ENCODE data around the gene ZNF646. TPM values are rescaled to one million over a fixed set of nuclear protein-coding genes. Genes with fewer than 3 reads are reported as not detected.
"Not testable (repeated sequence)": the region's sequence is repeated elsewhere in the genome, so short reads cannot be mapped to it uniquely, and the experiment has no call there.

ZNF646 gene
- total RNA-seq, 1 donor from 2014 or later = 16.0 TPM

- DNase-seq = no peak
Observed at GRCh38 chr16:31083981-31084380, 9.8 kb downstream of the ZNF646 start.

DNA sequence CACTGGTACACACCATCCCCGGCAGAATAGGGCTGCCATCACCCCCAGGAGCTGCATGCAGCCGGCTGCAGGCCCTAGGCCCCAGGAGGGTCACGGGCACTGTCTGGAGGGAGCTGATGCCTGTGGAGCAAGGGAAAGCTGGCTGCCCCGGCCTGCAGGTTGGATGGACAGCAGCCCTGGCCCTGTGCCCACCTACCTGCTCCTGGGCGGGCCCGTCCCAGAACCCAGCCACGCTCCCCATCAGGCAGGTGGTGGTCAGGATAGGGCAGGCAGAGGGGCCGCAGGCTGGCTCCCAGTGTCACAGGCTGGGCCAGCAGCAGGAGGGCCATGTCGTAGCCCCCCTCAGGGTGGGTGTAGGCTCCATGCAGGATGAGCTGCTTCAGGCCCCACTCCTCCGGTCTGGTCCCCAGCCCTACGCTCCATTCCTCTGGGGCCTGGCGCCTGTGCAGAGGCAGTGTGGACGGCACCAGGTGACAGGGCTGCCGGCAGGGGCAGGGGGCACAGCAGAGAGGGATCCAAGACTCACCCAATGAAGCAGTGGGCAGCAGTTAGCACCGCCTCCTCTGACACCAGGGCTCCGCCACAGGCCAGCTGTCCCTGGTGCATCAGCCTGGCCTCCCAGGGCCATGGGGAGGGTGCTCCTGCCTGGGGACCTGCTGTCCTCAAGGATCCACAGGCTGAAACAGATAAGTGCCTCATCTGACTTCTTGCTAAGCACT lies 10.5 kb downstream of the ZNF646 start:
- no peak for DNase-seq

- DNase-seq = no peak
Observed at GRCh38 chr16:31085411-31085810, 11.2 kb downstream of the ZNF646 start.

GRCh38 chr16:31085873-31086628 lies 11.8 kb downstream of the ZNF646 start:
- no peak for DNase-seq

- DNase-seq = no peak
Observed at GRCh38 chr16:31086629-31086906, 12.3 kb downstream of the ZNF646 start.

- DNase-seq = no peak
Observed at GRCh38 chr16:31087481-31087880, 13.3 kb downstream of the ZNF646 start.

- no peak for DNase-seq
Observed at GRCh38 chr16:31087971-31088370, 13.7 kb downstream of the ZNF646 start.

DNA sequence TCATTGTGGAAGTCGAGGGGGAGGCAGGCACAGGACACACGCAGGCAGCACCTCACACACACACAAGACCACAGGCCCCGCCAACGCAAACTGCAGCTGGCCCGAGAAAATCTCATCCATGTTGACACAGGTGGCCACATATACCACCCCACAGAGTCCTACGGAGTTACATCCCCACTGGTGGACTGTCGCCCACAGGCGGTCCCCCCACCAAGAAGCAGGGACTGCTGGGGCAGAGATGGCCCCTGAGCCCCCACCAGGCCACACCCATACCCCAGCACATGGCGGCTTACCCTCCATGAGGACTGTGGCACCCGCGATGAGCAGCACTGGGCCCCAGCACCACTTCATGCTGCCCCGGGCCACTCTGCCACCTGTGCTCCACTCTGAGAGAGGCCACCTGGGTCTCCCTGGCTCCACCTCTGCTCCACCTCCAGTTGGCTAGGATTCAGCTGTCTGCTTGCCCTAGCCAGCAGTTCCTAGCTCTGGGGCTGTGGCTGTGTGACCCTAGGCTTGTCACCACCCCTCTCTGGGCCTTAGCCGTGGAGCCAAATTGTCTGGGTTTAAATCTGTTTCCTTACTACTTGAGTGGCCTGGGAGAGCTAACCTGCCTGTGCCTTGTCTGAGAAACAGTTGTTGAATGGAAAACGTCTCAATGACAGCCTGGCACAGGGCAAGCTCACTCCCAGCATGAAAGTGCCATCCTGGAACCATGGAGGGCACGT lies 14.4 kb downstream of the ZNF646 start, which contains the start of gene PRSS53:
Gene PRSS53 (minus strand): TSS at position 485 of the 725 bp plus-strand sequence. CDS start 134 bp downstream, at position 351.
- DNase-seq = no peak

GRCh38 chr16:31089199-31089598 lies 15.0 kb downstream of the ZNF646 start:
- DNase-seq = no peak

DNA sequence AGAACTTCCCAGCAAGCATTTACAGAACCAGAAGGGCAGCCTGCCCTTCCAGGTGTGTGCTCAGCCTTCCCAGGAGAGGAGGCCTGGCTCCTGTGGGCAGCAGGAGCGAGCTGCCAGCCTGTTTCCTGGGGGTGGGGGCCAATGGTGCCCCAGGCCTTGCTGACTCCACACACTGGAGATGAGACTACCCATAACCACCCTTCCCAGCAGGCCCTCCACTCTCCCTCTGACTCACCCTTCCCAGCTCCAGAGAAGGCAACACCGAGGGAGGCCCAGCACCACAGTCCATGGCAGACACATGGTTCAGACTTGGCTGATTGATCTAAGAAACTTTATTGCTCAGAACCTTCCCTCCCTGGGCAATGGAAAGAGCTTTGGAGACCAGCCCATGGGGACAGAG lies 16.3 kb downstream of the ZNF646 start:
- no peak for DNase-seq

DNA sequence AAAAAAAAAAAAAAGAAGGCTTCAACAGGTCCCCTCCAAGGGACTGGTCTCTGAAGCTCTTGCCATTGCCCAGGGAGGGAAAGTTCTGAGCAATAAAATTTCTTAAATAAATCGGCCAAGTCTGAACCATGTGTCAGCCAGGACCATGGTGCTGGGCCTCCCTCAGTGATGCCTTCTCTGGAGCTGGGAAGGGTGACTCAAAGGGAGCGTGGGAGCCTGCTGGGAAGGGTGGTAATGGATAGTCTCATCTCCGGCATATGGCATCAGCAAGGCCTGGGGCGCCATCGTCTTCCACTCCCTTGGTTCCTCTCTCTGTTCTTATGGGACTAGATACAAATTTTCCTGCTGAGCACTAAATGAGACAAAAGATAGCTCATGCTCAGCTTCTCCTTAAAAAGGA lies 18.1 kb downstream of the ZNF646 start:
- no peak for DNase-seq

- no peak for DNase-seq
Observed at GRCh38 chr16:31093132-31093703, 19.0 kb downstream of the ZNF646 start.

DNA sequence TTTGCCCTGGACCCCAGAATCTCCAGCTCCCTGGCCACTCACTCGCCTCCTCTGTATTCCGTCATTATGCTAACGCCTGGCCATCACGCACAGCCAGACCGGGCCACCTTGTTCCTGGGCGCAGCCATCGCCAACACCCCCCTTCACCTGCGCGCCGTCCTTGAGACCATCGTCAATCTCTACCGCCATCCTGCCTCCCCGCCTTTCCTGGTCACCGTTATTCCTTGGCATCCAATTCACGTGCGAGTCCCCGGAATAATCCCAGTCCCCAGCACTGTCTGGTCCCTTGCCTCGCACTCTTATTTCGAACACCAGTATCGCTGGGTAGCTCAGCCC lies 19.8 kb downstream of the ZNF646 start:
- DNase-seq = no peak

- DNase-seq = peak; percentile 98
Observed at GRCh38 chr16:31094424-31095120, 20.4 kb downstream of the ZNF646 start, which contains the start of gene VKORC1. Gene VKORC1, minus strand, starts transcription at chr16:31094797. Its CDS starts 68 bp downstream, at chr16:31094729.

DNA sequence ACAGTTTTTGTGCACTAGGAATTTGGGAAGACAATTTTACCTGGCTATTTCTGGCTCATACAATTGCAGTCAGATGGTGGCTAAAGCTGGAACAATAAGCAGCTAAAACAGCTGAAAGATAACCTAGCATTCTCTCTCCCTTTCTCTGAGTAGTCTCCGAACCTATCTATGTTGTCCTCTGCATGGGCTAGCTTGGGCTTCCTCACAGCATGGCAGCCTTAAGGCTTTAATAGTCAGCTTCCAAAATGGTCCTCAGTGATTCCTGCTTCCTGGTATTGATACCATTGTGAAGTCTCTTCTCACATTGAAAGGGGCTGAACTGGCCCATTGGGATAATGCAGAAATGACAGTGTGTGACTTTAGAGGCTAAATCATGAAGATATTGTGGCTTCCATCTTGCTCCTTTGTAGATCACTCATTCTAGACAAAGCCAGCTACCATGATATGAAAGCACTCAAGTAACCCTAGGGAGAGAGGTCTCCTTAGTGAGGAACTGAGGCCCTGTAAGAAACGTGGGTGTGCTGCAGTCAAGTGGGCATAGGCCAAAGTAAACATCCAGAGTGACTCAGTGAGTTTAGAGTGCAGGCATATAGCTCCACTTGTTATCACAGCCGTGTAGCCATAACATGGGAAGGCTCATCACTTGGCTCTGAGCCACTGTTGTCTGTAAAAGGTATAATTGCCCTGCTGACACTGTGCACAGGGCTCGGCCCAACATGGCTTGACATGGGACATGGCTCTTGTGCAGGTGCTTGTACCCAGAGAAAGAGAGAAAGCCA lies 25.8 kb downstream of the ZNF646 start:
- peak; percentile 25 for DNase-seq

DNA sequence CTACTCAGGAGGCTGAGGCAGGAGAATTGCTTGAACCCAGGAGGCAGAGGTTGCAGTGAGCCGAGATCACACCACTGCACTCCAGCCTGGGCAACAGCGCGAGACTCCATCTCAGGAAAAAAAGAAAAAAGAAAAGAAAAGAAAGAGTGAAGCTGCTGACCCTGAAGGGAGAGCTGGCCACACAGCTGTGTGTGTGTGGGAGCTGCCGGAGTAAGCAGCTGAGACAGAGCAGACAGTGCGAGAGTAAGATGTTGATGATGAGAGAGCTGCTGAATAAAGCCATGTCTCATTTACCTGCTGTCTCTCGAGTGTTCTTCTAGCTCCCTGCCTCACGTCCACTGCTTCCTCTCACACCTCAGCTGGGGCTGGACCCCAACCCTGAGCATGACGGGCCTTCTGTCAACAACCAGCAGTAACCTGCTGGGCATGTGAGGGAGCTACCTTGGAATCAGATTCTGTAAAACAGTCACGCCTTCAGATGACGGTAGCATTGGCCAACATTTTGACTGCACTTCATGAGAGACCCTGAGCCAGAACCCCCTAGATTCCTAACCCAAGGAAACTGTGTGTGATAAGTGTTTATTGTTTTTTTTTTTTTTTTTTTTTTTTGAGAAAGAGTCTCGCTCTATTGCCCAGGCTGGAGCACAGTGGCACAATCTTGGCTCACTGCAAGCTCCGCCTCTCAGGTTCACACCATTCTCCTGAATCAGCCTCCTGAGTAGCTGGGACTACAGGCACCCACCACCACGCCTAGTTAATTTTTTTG lies 26.8 kb downstream of the ZNF646 start:
- DNase-seq = not testable (repeated sequence)

GRCh38 chr16:31105677-31106213 lies 31.5 kb downstream of the ZNF646 start:
- DNase-seq = peak; percentile 76

- DNase-seq = no peak
Observed at GRCh38 chr16:31106509-31107464, 32.6 kb downstream of the ZNF646 start.

DNA sequence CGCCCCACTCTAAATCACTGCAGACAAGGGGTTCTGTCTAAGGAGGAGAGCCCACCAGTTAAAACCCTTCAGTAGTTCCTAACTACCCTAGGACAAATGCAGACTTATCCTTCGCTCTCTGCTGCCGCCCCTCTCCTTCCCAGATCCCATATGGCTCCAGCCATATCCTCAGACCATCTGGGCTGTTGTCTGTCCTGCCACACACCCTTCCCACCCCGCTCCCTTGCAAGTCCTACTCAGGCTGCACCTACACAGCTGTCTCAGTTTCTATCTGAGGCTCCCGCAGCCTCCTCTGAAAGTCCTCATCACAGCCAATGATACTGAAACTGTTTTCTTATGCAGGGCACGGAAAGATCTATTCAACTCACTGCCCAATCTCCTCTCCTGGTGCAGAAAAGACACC lies 33.2 kb downstream of the ZNF646 start:
- no peak for DNase-seq
